Measurements from ENCODE around the gene ANKRD1. TPM values are rescaled to one million over a fixed set of nuclear protein-coding genes. Genes with fewer than 3 reads are reported as not detected.

Gene ANKRD1
- total RNA-seq, 4 donors from 2014 or later: 18.6 to 168 (median 98.5) TPM

DNA sequence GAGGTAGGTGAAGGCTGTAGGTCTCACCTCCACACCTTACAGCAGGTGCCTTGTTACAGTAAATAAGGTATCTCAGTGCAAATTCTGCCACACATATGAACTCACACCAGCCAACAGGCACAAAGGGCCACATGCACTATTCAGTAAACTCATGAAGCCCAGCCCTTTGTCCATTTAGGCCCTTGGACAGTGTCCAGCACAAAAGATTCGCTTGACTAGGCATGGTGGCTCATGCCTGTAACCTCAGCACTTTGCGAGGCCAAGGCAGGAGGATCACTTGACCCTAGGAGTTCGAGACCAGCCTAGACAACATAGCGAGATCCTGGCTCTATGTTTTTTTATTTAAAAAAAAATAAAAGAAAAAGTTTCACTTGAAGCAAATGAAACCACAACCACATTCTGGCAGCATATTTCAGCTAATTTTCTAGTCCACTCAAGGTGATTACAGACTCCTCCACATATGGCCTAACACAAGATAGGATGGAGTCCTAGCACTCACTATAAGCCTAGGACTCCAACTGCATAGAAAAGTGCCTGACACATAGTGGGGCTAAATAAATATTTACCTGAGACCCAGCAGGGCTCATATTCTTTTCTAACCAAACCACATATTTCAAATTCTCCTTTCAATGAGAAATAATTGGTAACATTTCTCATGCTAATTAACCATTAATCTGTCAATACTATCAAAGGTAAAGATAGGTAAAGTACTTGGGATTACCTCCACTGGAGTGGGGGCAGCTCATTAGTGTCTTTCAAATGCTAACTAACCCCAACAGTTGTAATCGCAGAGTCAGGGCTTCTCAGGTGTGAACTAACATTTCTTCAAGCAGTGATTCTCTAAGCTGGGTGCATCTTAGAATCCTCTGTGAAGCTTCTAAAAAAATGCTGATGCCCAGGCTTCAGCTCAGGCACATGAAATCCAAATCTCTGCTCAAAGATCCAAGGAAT, 4.5 kb upstream of the ANKRD1 start:
- Histone ChIP-seq H3K9me3 (no peaks in the 10 kb centered on the region), H3K4me3 (no peak overlapping the region), H3K4me1 (peaks cover 40 to 48% of the 10 kb centered on the region in 2 donors), H3K36me3 (no peaks in the 10 kb centered on the region), H3K27me3 (no peaks in the 10 kb centered on the region), H3K27ac (peak overlapping the region; percentile 49 to 87 (median 67))
- TF ChIP-seq POLR2A (IDR thresholded peaks at IDR 0.05): no peak
- TF ChIP-seq, protein P1, sequence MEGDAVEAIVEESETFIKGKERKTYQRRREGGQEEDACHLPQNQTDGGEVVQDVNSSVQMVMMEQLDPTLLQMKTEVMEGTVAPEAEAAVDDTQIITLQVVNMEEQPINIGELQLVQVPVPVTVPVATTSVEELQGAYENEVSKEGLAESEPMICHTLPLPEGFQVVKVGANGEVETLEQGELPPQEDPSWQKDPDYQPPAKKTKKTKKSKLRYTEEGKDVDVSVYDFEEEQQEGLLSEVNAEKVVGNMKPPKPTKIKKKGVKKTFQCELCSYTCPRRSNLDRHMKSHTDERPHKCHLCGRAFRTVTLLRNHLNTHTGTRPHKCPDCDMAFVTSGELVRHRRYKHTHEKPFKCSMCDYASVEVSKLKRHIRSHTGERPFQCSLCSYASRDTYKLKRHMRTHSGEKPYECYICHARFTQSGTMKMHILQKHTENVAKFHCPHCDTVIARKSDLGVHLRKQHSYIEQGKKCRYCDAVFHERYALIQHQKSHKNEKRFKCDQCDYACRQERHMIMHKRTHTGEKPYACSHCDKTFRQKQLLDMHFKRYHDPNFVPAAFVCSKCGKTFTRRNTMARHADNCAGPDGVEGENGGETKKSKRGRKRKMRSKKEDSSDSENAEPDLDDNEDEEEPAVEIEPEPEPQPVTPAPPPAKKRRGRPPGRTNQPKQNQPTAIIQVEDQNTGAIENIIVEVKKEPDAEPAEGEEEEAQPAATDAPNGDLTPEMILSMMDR (IDR thresholded peaks at IDR 0.05 in 4 of 5, conservative IDR thresholded peaks at IDR 0.05 in 1 of 5): no peak
- in situ Hi-C loops (cut with MboI; ENCODE audit: low sequenced_read_pairs in 4 of 4): no loop called here
- ATAC-seq (no peak), DNase-seq (no peak)
- intact Hi-C loops (cut with DNase I; ENCODE audit: low total_unique reads): no loop called here

DNA sequence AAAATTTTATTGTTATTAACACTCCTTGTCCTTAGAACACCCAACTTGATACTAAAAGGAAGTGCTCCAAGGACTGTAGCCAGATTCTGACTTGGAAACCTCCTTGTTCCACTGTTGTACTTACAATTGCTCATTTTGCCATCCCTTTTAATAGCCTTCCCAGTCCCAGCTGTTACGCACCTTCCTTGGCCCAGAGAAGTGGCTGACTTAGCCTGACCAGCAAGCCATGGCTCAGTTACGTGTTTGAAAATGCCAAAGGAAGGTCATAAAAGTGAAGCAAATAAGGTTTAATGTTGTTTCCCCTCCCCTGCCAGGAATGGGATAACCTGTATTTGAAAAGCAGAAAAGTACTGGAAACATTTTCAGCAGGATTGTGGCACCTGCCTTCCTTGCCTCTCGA, 3.7 kb upstream of the ANKRD1 start:
- peak; percentile 33 to 36 for ATAC-seq
- peak in 1 of 2 donors; percentile 52 for DNase-seq
- peak overlapping the region; percentile 49 to 87 (median 67) for H3K27ac ChIP-seq
- intact Hi-C loops (cut with DNase I; ENCODE audit: low total_unique reads): loop anchor here (5.0 kb wide), 1 partner anchor 708 kb away; the partner anchor contains the start of gene PPP1R3C
- no peaks in the 10 kb centered on the region for H3K9me3 ChIP-seq
- no peak for TF ChIP-seq POLR2A (IDR thresholded peaks at IDR 0.05)
- TF ChIP-seq, protein P1 (IDR thresholded peaks at IDR 0.05 in 4 of 5, conservative IDR thresholded peaks at IDR 0.05 in 1 of 5): no peak
- peaks cover 40 to 48% of the 10 kb centered on the region in 2 donors for H3K4me1 ChIP-seq
- H3K27me3 ChIP-seq: no peaks in the 10 kb centered on the region
- in situ Hi-C loops (cut with MboI; ENCODE audit: low sequenced_read_pairs in 4 of 4): no loop called here
- H3K4me3 ChIP-seq: no peak overlapping the region
- no peaks in the 10 kb centered on the region for H3K36me3 ChIP-seq

DNA sequence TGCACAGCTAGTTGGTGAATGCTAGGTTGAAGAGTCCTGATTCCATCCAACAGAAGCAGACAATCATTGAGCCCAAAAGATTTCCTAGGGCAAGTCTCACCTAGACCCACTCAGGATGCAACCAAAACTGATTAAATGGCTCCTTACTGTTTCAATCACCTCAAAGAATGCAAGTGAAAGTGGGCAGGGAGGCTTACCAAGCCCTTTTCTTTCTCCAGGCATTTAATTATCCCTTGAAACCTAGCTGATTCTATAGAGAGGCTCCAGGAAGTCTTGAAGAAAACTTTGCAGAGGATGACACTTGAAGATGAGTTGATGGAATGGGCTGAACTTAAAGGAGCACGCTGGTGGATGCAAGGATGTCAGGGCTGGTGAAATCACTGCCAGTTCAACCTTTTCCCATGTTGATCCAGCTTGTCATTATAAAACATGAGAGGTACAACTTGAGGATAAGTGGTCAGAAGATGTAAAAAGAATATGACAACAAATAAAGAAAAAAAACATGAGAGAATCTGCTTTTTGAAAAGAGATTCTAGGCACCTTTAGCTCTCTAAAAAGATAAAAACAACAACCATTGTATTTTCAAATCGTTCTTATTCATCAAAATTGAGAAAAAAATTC, 2.3 kb upstream of the ANKRD1 start:
- DNase-seq (no peak), ATAC-seq (no peak)
- in situ Hi-C loops (cut with MboI; ENCODE audit: low sequenced_read_pairs in 4 of 4): no loop called here
- peak overlapping the region; percentile 78 to 87 (median 84) for H3K27ac ChIP-seq
- H3K36me3 ChIP-seq: no peaks in the 10 kb centered on the region
- peaks cover 47 to 48% of the 10 kb centered on the region in 2 donors for H3K4me1 ChIP-seq
- intact Hi-C loops (cut with DNase I; ENCODE audit: low total_unique reads): loop anchor here (5.0 kb wide), 1 partner anchor 709 kb away; the partner anchor contains the start of gene PPP1R3C
- no peaks in the 10 kb centered on the region for H3K27me3 ChIP-seq
- H3K9me3 ChIP-seq: no peaks in the 10 kb centered on the region
- TF ChIP-seq POLR2A (IDR thresholded peaks at IDR 0.05): no peak
- TF ChIP-seq, protein P1 (IDR thresholded peaks at IDR 0.05 in 4 of 5, conservative IDR thresholded peaks at IDR 0.05 in 1 of 5): no peak
- H3K4me3 ChIP-seq: no peak overlapping the region

DNA sequence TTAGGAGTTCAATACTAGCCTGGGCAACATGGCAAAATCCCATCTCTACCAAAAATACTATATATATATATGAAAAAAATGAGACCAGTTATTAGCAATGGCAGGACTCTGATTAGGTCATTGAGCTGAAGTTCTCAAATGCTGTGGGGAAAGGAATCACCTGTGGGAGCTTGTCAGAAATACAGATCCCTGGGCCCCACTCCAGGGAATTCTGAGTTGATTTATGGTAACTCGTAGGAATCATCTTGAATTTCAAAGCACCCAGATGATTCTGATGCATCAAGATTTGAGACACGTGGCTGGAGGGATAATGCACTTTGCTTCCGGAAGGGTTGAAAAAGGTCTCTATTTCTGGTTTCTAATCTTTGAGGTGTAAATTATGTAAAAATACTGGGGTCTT, 1.0 kb upstream of the ANKRD1 start:
- Histone ChIP-seq H3K9me3 (no peaks in the 10 kb centered on the region), H3K4me1 (peaks cover 47 to 49% of the 10 kb centered on the region in 2 donors), H3K27ac (peak overlapping the region; percentile 78 to 87 (median 84)), H3K4me3 (no peak overlapping the region), H3K27me3 (no peaks in the 10 kb centered on the region), H3K36me3 (peaks cover 0 to 7% of the 10 kb centered on the region in 2 donors)
- no peak for TF ChIP-seq POLR2A (IDR thresholded peaks at IDR 0.05)
- TF ChIP-seq, protein P1 (IDR thresholded peaks at IDR 0.05 in 4 of 5, conservative IDR thresholded peaks at IDR 0.05 in 1 of 5): no peak
- ATAC-seq (peak; percentile 18 to 69), DNase-seq (peak; percentile 55 to 66)
- in situ Hi-C loops (cut with MboI; ENCODE audit: low sequenced_read_pairs in 4 of 4): no loop called here
- intact Hi-C loops (cut with DNase I; ENCODE audit: low total_unique reads): loop anchor here (1.0 to 5.0 kb wide), 2 partner anchors 38 to 710 kb away; partner anchors contain the start of gene PPP1R3C
